GM19455 (cell line): Measurements from ENCODE around the gene LINGO3.

Experiments used
- ATAC-seq: cut with Tn5 transposase; IDR thresholded peaks from one replicate; pipeline ENCODE4 v1.9.1; 2021; ENCODE audit not compliant: unreplicated experiment

LINGO3 gene

DNA sequence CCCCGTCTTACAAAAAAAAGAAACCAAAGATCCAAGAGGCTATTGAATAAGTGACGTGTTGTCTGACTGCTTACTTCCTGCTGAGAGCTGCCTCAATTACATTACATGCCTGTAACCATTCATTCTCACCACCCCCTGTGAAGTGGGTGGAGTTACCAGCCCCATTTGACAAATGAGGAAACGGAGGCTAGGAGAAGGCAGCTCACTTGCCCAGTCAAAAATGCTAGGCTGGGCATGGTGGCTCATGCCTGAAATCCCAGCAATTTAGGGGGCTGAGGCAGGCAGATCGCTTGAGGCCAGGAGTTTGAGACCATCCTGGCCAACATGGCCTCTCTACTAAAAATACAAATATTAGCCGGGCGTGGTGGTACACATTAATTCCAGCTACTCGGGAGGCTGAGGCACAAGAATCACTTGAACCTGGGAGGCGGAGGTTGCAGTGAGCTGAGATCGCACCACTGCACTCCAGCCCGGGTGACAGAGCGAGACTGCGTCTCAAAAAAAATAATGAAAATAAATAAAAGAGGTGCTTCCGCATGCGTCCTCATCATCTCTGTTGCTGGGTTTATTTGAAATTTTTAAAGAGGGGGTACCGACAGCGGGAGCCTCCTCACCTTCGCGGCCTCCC is 19.9 kb upstream of the LINGO3 start:
- ATAC-seq = peak; percentile 2

DNA sequence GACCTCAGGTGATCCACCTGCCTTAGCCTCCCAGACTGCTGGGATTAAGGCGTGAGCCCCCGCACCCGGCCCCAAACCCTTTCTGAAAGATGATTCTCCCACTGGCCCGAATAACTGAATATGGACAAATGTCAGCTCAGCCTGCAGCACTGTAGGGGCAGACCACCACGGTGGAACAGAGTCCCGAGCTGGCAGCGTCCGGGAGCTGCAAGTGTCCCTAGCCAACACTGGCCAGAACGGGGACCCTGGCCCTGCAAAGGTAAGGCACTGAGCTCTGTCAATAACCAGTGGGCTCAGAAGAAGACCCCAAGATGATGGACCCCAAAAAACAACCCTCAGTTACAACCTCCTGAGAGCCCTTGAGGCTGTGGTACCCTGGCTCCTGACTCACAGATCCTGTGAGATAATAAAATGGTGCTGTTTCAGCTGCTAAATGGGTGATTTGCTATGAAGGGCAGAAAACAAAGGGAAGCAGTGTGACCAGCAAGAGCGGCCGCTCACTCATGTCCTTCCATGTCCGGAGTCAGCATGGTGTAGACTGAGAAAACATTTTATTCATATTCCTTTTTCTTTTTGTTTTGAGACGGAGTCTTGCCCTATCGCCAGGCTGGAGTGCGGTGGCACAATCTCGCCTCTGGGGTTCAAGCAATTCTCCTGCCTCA is 18.9 kb upstream of the LINGO3 start:
- no peak for ATAC-seq

DNA sequence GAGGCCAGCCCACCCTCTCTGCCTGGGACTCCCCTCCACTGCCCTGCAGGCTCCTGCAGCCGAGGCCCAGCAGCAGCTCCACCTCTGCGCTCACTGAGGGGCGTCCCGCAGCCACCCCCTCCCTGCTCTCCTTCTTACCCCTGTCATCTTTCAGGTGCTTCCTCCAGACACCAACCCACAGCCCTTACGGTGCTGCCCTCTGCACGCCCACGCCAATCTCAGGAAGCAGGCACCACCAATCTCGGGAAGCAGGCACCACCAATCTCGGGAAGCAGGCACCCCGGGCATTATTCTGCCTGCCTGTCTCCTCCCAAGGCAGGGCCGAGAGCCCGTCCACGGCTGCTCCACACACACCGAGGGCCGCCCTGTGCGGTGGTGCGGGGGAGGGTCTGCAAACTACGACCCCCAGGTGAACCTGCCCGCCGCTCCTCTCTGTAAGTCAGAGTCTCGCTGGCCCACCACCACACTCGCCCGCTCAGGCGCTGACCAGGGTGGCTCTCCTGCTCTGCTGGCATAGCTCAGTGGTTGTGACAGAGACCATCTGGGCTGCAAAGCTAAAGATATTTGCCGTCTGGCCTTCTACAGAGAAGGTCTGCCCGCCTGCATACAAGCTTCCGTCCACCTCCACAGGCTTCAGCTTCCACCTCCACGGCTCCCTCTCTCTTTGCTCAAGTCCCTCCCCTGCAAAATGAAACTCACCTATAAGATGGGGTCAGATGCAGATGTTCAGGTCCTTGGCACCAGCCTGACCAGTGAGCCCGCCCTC is 17.5 kb upstream of the LINGO3 start:
- ATAC-seq = no peak

DNA sequence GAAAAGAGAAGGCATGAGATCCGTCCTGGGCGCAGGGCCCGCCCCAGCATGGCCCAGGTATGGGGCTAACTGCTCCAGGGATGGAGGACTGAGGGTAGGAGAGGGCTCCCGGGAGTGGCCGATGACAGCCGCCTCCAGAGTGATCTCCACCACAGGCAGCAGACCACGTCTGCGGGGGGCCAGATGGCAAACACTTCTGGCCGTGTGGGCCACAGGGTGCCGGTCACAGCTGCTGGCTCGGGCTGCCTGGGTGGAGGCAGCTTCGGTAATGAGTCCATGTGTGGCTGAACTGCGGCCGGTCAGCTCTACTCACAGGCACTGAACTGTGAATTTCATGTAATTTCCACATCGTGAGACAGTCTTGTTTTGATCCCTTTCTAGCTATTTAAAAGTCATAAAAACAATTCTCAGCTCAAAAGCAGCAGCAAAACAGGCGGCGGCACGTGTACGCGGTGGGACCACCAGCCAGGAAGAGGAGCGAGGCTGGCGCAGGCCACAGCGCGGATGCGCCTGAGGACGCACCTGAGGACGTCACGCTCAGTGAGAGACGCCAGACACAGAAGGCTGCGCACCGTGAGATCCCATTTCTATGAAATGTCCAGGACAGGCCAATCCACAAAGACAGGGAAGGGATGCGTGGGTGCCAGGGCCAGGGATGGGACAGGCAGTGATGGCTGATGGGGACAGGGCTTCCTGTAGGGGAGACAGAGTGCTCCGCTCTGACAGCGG is 16.4 kb upstream of the LINGO3 start:
- no peak for ATAC-seq

DNA sequence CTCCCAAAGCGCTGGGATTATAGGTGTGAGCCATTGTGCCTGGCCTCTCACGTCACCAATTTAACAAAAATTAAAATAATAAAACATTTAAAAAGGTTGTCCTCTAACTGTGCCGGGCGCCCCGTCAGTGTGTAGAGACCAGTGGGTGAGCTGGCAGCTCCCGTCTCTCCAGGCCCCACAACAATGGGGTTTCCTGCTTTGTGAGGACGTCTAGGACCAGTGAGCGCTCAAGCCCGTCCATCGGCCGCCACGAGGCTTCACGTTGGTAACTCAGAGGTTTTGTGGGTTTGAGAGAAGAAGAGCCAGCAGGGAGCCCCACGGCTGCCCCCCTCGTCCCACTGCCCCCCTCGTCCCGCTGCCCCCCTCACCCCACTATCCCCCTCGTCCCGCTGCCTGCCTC is 15.8 kb upstream of the LINGO3 start:
- ATAC-seq = no peak

DNA sequence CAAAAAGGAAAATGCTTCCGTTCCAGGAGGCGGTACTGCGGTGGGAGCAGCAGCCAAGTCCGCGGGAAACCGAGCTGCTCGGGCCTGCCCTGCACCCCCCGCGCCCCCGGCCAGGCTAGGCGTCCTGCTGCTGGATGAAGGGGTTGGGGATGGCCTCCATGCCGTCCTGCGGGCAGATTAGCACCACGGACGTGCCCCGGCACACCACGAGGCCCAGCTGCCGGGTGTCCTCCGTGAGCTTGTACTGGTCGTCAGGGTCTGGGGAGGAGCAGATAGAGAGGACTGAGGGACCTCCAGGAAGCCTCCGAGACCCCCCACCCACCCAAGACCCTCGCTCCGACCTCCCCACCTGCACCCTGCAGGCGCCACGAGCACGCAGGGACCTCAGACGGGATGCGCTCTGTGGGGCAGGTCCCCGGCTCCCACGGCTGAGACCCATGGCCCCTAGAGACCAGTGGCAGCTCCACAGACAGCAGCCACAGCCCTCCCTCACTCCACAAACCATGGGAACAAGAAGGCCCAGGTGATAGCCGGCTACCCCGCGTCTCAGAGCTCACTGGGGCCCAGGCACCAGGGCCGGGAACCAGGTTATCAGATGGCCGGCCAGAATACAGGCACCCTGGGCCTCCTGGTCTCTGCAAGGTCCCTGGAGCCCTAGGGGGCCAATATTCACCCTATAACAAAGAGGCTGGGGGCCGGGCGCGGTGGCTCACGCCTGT is 13.8 kb upstream of the LINGO3 start:
- ATAC-seq = no peak

DNA sequence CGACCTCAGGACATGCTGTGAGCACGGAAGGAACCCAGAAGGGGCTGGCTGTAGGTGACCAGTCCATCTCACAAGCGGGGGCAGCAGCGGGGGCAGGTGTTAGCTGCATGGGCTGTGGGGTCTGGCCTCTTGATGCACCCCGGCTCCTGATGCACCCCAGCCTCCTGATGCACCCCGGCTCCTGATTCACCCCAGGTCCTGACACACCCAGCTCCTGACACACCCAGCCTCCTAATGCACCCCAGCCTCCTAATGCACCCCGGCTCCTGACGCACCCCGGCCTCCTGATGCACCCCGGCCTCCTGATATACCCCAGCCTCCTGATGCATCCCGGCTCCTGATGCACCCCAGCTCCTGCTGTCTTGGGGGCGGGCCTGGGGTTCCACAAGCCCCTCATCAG is 13.0 kb upstream of the LINGO3 start:
- ATAC-seq = no peak

DNA sequence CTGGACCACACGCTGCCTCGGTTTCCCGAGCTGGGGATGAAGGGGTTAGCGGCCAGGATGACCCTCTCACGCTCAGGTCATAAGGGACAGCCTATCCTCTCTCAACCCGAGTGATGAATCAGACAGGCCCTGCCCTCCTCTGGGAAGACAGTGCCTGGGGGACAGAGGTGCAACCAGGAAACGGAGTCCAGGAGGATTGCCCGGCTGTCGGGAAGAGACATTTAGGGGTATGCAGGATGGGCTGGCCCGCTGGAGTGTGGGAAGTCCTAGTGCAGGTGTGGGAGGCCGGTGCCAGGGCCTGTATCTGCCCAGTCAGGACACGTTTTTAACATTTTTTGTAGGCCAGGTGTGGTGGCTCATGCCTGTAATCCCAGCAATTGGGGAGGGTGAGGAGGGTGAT is 12.1 kb upstream of the LINGO3 start:
- no peak for ATAC-seq

DNA sequence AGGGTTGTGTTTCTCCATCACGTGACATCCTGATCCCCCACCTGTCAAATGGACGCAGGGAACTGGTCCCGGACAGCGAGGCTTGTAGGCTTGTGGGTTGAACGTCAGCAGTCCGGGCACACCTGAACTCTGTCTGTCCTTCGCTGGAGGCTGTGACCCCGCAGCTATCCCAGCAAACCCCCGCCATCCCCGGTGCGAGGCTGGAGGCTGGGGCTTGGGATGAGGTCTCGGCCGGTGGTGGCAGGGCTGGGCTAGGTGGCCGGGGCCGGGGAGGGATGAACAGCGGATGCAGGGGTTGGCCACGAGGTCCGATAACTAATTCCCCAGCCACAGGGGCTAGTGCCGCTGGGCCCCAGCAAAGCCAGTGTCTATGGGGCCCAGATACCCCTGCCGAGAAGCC is 11.6 kb upstream of the LINGO3 start:
- no peak for ATAC-seq

DNA sequence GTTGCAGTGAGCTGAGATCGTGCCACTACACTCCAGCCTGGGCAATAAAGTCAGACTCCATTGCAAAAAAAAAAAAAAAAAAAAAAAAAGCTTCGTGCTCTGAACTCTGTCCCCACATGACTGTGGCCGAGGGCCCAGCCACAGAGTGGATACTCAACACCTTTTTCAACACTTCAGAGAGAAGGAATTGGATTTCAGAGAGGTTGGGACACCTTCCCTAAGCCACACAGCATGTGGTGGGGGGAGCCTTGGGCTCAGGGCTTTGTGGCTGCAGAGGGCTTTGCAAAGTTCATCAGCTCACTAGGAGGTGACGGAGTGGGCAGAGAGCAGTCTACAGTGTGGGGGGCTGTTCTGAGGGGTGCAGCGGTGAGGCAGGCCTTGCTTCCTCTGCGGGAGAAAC is 11.0 kb upstream of the LINGO3 start:
- no peak for ATAC-seq

DNA sequence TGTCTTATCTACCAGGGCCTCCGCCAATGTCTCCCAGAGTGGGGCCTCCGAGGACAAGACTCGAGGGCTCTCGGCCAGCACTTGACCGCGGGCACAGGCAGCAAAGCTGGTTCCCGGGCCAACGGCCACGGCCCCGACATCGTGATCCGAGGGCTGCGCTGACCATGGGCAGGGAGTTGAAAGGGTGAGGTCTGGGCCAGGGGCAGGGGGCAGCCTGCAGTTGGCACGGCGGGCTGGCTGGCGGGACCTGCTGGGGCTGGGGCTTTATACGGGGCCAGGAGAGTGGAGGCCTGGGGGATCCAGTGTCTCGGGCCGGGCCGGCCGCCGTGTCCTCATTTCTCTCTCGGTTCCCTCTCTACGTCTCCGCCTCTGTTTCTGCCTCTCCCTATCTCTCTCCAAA is 9.8 kb upstream of the LINGO3 start:
- ATAC-seq = no peak

DNA sequence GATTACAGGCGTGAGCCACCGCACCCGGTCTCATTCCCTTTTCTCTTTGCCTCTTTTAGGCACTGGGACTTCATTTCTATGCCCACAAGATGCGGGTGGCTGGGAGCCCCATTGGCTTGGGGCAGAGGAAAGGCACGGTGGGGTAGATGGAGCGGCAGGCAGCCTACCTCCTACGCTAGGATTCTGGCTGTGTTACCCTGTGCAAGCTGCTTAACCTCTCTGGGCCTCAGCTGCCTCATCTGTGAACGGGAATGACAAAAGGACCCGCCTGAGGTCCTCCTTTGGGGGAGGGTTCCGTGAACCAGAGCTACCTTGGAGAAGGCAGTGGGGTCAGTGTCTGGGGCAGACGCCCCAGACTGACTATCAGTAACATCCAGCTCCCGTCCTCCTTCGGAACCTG is 9.3 kb upstream of the LINGO3 start:
- no peak for ATAC-seq

DNA sequence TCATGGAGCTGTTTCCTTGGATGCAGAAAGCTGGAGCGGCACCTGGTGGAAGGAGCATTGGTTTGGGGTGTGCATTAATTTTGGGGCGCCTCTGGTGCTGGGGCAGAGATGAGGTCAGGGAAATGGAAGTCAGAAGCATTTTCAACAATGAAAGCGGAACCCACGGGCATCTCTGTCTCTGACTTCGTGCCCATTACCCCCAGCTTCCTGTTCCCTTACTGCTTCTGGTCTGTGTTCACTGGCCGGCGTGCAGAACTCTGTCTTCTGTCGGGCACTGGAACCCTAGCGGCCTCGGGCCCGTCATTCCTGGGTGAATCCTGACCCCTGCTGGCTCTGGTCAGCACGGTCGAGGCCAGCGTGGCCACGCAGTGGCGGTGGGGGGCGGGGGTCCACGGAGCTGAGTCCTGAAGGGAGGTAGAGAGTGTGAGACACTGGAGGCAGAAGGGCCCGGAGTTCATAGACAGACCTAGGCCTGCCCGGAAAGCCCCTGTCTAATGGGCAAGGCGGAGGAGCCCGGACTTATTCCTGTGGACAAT is 7.9 kb upstream of the LINGO3 start:
- ATAC-seq = no peak

DNA sequence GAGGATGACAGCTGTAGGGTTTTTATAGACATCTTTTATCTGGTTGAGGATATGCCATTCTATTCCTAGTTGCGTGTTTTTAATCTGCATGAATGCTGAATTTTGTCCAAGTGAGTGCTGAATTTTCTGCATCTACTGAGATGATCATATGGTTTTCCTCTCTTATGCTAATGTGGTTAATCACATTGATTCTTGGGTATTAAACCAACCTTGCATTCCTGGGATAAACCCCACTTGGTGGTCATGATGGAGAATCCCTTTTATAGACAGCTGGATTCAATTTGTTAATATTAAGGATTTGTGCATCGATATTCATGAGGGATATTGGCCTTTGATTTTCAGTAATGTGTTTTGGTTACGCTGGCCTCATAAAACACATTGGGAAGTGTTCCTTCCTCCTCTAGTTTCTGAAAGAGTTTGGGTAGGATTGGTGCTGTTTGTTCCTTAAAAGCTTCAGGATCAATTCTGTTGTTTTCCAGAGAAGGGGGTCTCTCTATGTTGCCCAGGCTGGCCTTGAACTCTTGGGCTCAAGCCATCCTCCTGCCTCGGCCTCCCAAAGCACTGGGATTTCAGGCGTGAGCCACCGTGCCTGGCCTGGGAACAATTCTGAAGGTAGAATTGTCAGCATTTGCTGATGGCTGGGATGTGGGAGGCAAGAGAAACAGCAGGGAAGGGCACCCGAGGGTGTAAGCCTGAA is 7.3 kb upstream of the LINGO3 start:
- no peak for ATAC-seq

DNA sequence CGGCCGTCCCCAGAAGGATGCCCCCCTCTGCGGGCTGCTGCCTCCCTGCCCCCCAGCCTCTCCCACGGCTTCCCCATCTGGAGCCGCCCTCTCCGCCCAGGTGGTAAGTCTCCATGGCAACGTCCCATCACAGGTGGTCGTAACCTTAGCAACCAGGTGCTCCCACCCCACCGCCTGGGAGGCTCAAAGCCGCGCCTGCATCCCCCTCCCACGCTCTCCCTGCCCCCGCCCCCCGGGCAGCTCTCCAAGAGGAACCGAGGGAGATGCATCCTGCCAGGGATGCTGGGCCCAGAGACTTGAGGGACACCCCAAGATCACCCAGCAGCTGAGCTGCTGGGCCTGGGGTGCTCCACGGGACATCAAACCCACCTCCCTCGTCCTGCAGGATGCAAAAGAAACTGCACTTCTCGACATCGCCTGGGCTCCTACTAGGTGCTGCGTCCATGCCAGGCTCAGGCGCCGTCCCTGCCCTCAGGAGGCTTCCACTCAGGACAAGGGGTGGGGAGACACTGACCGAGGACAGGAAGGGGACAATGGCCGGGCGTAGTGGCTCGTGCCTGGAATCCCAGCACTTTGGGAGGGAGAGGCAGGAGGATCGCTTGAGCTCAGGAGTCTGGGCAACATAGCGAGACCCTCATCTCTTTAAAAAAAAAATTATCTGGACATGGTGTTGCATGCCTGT is 5.0 kb upstream of the LINGO3 start:
- ATAC-seq = no peak

DNA sequence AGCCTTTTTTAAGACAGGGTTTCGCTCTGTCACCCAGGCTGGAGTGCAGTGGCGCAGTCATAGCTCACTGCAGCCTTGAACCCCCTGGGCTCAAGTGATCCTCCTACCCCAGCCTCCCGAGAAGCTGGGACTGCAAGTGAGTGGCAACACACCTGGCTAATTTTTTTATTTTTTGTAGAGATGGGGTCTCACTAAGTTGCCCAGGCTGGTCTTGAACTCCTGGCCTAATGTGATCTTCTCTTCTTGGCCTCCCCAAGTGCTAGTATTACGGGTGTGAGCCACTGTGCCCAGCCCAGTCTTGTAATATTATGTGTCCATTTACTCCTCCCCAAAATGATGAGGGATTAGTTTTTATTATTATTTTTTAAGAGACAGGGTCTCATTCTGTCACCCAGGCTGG is 3.1 kb upstream of the LINGO3 start:
- no peak for ATAC-seq

DNA sequence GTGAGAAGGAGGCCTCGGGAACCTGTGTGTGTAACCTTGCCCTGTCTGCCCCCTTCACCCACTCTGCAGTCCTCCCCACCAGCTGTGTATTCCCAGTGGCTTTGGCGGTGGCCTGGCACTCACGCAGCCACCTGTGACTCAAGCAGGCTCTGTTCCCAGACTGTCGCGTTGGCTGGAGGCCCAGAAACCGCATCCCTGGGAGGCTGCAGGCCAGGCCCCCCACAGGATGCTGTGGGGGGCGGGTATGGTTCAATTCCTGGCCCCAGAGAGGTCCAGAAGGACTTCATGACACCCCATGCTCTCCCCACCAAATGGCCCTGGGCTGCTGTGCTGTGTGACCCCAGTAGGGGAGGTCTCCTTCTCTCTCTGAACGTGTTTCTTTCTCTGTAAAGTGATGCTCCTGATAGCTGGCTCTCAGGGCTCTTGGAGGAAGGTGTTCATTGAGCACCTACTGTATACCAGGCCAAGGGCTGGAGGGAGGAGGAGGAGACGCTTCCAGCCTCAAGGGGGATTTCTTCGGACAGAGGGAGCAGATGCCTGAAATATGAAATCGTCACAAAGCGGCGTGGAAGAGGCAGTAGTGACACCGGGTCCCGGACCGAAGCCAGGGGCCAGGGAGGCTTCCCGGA is 1.9 kb upstream of the LINGO3 start:
- no peak for ATAC-seq

DNA sequence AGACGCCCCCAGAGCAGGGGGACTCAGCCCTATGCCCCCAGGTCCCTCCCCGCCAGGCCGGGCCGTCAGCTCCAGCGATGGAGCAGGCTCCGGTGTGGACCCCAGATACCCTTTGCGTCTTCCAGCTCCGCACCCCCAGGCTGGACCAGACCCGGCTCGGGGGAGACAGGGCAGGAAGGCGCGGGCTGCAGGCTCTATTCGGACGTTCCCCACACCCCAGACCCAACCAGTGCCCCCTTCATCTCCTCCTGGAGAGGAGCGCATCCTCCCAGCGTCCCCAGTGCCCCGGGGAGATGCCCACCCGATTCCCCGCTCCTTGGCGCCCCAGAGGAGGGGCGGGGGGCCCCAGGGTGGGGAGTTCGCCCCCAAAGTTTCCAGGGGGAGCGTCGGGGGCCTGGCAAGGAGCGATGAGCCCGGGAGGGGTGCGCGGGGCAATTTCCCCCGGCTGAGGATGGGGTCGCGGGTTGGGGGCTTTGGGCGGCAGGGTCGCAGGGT is 389 bp downstream of the LINGO3 start:
- no peak for ATAC-seq

DNA sequence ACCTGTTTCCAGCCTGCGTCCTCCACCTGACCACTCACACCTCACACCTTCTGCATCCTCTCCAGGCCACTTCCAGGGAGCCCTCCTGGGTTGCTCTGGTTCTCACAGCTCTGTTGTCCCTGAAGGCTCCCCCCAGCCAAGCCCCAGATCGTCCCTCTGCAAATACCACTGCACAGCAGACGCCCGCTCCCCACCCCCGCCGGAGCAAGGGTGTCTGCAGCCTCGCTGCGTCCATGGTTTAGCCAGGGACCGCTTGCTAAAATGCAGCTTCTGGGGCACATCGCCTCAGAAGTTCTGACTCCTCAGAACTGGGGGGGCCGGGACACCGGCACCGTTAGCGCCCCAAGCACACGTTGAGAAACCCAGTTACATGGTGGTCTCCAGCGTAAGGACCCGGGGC is 983 bp downstream of the LINGO3 start:
- no peak for ATAC-seq
